Epidermal melanocyte (primary cell): ENCODE data around the gene RDH11.

ENCODE experiments used
- DNase-seq: peaks from one replicate; pipeline ENCODE4 v3.0.0; 2011; ENCODE audit warnings: low spot score; ENCODE audit not compliant: insufficient read length

Gene RDH11

GRCh38 chr14:67650694-67651093 lies 44.9 kb downstream of the RDH11 start:
- no peak for DNase-seq

GRCh38 chr14:67650151-67650550 lies 45.4 kb downstream of the RDH11 start:
- DNase-seq, result no peak

DNA sequence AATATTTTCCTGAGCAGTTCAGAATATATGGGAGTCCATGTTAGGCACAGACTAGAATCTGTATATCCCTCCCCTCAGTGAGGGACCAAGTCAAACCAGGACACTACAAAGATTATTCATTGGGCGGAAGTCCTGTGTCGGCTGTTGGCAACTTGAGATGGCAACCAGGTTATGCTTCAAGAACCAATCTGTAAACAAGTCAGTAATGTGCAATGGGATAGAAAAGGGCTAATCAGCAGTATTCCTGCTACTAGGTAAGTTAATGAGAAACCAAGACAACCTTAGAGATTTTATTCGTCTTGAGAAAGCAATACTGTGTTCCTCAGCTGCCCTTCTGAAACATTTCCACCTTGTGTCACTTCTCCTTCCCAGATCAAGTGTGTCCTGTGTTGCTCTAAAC lies 49.4 kb downstream of the RDH11 start:
- DNase-seq, result no peak

DNA sequence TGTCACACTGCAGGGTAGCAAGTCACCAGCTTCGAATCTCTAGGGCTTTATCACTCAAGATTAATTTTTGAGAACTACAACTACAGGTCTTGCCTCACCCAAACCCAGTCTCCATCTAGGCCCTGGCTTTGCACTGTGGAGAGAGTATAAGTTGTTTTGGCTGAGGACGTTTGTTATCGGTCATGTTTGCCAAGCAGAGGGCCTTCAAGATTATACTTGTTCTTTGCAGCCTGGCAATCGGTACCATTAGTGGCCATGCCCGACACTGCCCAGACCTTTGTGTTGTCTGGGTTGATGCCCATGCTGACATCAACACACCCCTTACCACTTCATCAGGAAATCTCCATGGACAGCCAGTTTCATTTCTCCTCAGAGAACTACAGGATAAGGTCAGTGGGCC lies 50.1 kb downstream of the RDH11 start:
- no peak for DNase-seq

- no peak for DNase-seq
These were observed 51.1 kb downstream of the RDH11 start for GRCh38 chr14:67644428-67644827.

- DNase-seq, result no peak
These were observed 51.9 kb downstream of the RDH11 start for GRCh38 chr14:67643713-67644112.

- DNase-seq, result no peak
These were observed 53.4 kb downstream of the RDH11 start for GRCh38 chr14:67641902-67642749.

DNA sequence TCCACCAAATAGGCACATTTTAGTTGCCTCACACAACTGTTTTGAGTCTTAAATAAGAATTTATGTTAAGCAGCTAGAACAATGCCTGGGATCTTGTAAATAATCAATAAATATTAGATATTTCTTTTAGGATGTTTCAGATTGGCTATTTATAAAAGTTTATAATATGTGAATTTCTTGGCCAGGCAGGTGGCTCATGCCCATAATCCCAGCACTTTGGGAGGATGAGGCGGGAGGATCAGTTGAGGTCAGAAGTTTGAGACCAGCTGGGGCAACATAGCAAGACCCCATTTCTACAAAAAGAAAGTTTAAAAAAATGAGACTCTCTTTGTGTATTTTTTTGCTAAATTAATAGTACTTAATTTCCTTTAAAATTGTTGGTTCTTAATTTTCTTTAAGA lies 54.1 kb downstream of the RDH11 start:
- DNase-seq, result no peak

GRCh38 chr14:67638642-67639041 lies 56.9 kb downstream of the RDH11 start:
- no peak for DNase-seq

GRCh38 chr14:67636361-67636919 lies 59.1 kb downstream of the RDH11 start:
- DNase-seq, result no peak

DNA sequence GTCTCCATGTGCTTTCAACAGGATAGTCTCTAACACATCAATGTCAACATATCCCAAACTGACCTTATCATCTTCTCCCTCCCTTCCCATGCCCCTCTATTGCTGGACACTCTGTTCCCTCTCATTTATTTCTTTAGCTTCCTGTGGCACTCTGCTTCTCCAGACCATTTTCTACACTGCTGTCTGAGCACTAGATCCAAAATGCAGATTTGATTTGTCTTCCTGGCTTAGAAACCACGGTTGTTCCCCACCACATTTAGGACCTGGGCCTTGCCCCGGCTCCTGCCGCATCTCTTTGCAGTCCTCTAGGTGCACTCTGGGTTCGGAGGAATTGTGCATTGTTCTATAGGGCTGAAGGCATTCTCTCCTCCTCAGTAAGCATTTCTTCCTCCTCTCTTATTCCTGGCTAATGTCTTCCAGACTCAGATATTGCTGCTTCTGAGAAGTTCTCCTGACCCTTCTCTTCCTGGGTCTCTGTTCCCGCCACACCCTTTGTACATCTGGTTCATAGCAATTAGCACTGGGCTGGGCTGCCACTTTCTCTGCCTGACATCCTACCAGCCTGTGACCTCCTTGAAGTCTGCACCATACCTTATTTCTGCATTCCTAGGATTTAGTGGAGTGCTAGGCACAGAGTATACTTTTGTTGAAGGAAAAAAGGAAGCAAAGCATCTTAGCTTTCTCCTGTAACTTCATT lies 62.0 kb downstream of the RDH11 start:
- no peak for DNase-seq

GRCh38 chr14:67630938-67631337 lies 64.6 kb downstream of the RDH11 start:
- no peak for DNase-seq

DNA sequence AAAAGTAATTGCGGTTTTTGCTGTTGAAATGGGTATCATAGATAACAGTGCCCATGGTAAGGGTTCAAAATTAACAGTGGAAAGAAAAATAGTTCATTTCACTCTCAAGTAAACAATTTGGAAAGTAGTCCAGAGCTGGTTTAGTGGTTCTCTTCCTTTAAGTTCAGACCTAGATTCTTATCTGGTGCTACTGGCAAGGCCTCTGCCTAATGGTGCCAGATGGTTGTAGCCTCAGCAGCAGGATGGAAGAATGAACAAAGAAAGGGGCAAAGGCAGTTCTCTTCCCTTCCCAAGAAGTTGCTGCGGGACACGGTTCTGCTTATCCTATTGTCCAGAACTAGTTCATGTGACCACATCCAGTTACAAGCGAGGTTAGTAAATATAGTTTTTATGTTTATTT lies 65.4 kb downstream of the RDH11 start:
- no peak for DNase-seq

GRCh38 chr14:67627519-67627918 lies 68.0 kb downstream of the RDH11 start:
- no peak for DNase-seq
